ENCODE data around the gene TNFAIP2. TPM values are rescaled to one million over a fixed set of nuclear protein-coding genes. Genes with fewer than 3 reads are reported as not detected.
"Not testable (repeated sequence)": the region's sequence is repeated elsewhere in the genome, so short reads cannot be mapped to it uniquely, and the experiment has no call there.

The TNFAIP2 gene
- total RNA-seq, 1 donor from 2014 or later, result 13.3 TPM

DNA sequence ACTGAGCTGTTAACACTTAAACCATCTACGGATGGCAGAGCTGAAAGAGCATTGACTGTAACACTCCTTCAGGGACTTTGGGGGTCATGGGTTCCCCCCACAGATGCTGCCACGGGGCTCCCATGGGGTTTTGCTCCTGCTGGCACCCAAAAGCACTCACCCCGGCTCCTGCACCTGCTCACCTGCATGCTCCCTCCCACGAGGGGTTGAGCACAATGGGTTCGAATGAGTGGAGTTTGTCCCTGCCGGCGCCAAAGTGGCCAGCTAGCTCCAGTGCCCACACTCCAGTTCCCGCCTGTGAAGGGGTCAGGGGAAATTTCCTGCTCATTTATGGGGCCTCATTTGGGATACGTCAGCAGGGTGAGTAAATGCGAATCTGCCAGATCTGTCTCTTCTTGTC is 40.7 kb downstream of the TNFAIP2 start:
- Mint-ChIP-seq H3K27me3 (ENCODE audit: low read depth) (peaks cover 17% of the 10 kb centered on the region), H3K4me3 (ENCODE audit: unreplicated experiment) (no peak overlapping the region)

DNA sequence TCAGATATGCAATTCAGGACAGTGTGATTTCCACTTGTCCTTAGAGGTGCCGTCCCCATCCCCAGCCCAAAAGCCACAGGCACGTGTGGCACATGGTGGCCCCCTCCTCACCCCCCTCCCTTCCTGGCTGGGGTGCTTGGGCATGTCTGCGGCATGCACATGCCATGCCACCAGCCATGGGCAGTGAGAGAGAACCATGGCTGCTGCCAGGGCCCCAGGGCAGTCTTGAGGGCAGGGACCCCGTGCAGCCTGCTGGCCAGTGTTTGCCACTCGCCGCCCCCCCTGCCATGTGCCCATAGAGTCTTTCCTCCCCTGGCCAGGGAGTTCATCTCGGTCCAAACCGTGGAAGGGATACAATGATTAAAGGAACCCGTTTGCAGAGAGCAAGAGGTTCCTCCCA is 41.5 kb downstream of the TNFAIP2 start:
- H3K36me3 Mint-ChIP-seq (ENCODE audit: low read depth), result peaks cover 1% of the 10 kb centered on the region
- no peaks in the 10 kb centered on the region for H3K4me1 Mint-ChIP-seq (ENCODE audit: low read depth)
- H3K9me3 Mint-ChIP-seq (ENCODE audit: low read depth), result no peaks in the 10 kb centered on the region
- no peak overlapping the region for H3K27ac Mint-ChIP-seq (ENCODE audit: unreplicated experiment)
- peaks cover 11% of the 10 kb centered on the region for H3K27me3 Mint-ChIP-seq (ENCODE audit: low read depth)
- no peak overlapping the region for H3K4me3 Mint-ChIP-seq (ENCODE audit: unreplicated experiment)
- DNase-seq (ENCODE audit: low spot score), result no peak
- TF ChIP-seq, protein P1, sequence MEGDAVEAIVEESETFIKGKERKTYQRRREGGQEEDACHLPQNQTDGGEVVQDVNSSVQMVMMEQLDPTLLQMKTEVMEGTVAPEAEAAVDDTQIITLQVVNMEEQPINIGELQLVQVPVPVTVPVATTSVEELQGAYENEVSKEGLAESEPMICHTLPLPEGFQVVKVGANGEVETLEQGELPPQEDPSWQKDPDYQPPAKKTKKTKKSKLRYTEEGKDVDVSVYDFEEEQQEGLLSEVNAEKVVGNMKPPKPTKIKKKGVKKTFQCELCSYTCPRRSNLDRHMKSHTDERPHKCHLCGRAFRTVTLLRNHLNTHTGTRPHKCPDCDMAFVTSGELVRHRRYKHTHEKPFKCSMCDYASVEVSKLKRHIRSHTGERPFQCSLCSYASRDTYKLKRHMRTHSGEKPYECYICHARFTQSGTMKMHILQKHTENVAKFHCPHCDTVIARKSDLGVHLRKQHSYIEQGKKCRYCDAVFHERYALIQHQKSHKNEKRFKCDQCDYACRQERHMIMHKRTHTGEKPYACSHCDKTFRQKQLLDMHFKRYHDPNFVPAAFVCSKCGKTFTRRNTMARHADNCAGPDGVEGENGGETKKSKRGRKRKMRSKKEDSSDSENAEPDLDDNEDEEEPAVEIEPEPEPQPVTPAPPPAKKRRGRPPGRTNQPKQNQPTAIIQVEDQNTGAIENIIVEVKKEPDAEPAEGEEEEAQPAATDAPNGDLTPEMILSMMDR (IDR thresholded peaks at IDR 0.05), result no peak

More for the DNA sequence above, 40.7 kb downstream of the TNFAIP2 start:
- no peak overlapping the region for H3K27ac Mint-ChIP-seq (ENCODE audit: unreplicated experiment)
- no peaks in the 10 kb centered on the region for H3K4me1 Mint-ChIP-seq (ENCODE audit: low read depth)
- no peaks in the 10 kb centered on the region for H3K9me3 Mint-ChIP-seq (ENCODE audit: low read depth)
- TF ChIP-seq, protein P1 (IDR thresholded peaks at IDR 0.05), result no peak
- DNase-seq (ENCODE audit: low spot score), result no peak
- peaks cover 3% of the 10 kb centered on the region for H3K36me3 Mint-ChIP-seq (ENCODE audit: low read depth)

DNA sequence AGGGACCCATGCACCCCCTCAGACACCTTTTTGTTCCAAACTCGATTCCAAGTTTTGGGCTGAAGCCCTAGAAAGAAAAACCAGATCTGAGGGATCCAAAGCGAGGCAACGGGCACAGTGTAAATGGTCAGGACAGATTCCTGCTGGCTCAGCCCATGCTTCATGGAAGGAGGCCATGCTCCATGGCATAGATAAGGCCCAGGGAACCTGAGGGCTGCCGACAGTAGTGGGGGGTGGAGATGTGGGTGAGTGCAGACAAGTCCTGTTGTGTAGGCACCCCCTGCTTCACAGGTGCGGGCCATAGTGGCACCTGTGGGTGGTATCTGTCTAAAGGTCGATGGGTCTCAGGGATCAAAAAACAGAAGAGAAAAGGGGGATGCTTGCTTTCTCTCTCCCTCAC is 42.1 kb downstream of the TNFAIP2 start:
- Mint-ChIP-seq H3K27ac (ENCODE audit: unreplicated experiment) (no peak overlapping the region), H3K36me3 (ENCODE audit: low read depth) (peaks cover 5% of the 10 kb centered on the region), H3K9me3 (ENCODE audit: low read depth) (peaks cover 5% of the 10 kb centered on the region), H3K27me3 (ENCODE audit: low read depth) (peaks cover 11% of the 10 kb centered on the region), H3K4me3 (ENCODE audit: unreplicated experiment) (no peak overlapping the region), H3K4me1 (ENCODE audit: low read depth) (no peaks in the 10 kb centered on the region)
- TF ChIP-seq, protein P1 (IDR thresholded peaks at IDR 0.05), result no peak
- DNase-seq (ENCODE audit: low spot score), result no peak

DNA sequence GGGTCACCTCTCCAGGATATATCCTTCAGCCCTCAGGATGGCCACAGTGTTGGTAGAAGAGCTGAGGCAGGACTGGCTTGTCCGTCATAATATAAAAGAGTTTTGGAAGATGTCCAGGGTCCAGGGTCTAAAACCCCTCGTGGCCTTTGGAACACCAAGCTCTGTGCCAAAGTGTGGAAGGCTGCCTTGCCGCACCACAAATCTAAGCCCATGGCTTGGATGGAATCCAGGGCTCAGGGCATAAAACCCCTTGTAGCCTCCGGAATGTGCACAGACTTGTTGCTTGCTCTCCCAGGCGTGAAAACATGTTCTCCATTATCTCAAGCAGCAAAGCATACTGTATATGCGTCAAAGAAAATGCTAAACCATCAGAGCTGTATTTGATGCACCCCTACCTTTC is 46.7 kb downstream of the TNFAIP2 start:
- H3K4me1 Mint-ChIP-seq (ENCODE audit: low read depth), result no peaks in the 10 kb centered on the region
- H3K36me3 Mint-ChIP-seq (ENCODE audit: low read depth), result peaks cover 9% of the 10 kb centered on the region
- DNase-seq (ENCODE audit: low spot score), result no peak
- no peak overlapping the region for H3K4me3 Mint-ChIP-seq (ENCODE audit: unreplicated experiment)
- TF ChIP-seq, protein P1 (IDR thresholded peaks at IDR 0.05), result no peak
- H3K27ac Mint-ChIP-seq (ENCODE audit: unreplicated experiment), result no peak overlapping the region
- H3K27me3 Mint-ChIP-seq (ENCODE audit: low read depth), result peaks cover 7% of the 10 kb centered on the region
- peaks cover 32% of the 10 kb centered on the region for H3K9me3 Mint-ChIP-seq (ENCODE audit: low read depth)

DNA sequence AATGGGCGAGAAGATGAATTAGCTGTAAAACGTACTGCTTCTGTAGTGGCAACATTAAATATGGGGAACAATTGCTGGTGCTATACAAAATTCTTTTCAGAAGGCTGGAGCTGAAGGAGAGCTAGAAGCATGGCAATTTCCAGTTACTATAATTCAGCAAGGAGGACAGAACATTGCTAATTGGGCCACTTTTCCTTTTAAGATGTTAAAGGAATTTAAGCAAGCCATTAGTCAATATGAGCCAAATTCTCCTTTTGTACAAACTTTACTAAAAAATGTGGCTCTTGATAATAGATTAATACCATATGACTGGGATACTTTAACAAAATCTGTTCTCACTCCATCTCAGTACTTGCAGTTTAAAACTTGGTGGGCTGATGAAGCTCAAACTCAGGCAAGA is 47.9 kb downstream of the TNFAIP2 start:
- H3K4me1 Mint-ChIP-seq (ENCODE audit: low read depth); H3K27me3 Mint-ChIP-seq (ENCODE audit: low read depth); H3K4me3 Mint-ChIP-seq (ENCODE audit: unreplicated experiment); H3K36me3 Mint-ChIP-seq (ENCODE audit: low read depth); H3K27ac Mint-ChIP-seq (ENCODE audit: unreplicated experiment); DNase-seq (ENCODE audit: low spot score): not testable (repeated sequence)
- H3K9me3 Mint-ChIP-seq (ENCODE audit: low read depth), result peaks cover 36% of the 10 kb centered on the region

DNA sequence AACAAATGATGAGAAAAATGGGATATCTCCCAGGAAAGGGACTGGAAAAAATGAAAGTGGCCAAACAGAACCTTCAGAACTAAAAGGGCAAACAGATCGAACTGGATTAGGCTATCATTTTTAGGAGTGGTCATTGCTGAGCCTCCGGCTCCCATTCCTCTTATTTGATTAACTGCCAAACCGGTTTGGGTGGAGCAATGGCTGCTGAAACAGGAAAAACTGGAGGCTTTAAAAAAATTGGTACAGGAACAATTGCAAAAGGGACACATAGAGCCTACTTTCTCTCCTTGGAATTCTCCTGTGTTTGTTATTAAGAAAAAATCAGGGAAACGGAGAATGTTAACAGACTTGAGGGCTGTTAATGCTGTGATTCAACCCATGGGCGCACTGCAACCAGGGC is 49.7 kb downstream of the TNFAIP2 start:
- Mint-ChIP-seq H3K9me3 (ENCODE audit: low read depth) (peaks cover 36% of the 10 kb centered on the region), H3K27me3 (ENCODE audit: low read depth) (peaks cover 3% of the 10 kb centered on the region), H3K4me1 (ENCODE audit: low read depth) (no peaks in the 10 kb centered on the region), H3K4me3 (ENCODE audit: unreplicated experiment) (no peak overlapping the region), H3K36me3 (ENCODE audit: low read depth) (peaks cover 7% of the 10 kb centered on the region), H3K27ac (ENCODE audit: unreplicated experiment) (no peak overlapping the region)
- no peak for DNase-seq (ENCODE audit: low spot score)
- TF ChIP-seq, protein P1 (IDR thresholded peaks at IDR 0.05), result no peak

DNA sequence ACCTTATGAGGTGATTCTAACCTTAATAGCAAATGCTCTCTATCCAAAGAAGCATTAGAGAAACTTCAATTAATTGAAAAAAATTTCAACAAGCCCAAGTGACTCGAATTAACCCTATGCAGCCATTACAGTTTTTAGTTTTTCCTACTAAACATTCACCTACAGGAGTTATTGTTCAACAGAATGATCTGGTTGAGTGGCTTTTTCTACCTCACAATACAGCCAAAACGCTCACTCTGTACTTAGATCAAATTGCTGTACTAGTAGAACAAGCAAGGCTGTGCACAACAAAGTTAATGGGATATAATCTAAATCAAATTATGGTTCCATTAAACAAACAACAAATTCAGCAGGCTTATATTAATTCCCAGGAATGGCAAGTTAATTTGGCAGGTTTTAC is 50.6 kb downstream of the TNFAIP2 start:
- H3K4me1 Mint-ChIP-seq (ENCODE audit: low read depth); H3K27me3 Mint-ChIP-seq (ENCODE audit: low read depth); DNase-seq (ENCODE audit: low spot score); H3K27ac Mint-ChIP-seq (ENCODE audit: unreplicated experiment); H3K36me3 Mint-ChIP-seq (ENCODE audit: low read depth); H3K4me3 Mint-ChIP-seq (ENCODE audit: unreplicated experiment): not testable (repeated sequence)
- peaks cover 36% of the 10 kb centered on the region for H3K9me3 Mint-ChIP-seq (ENCODE audit: low read depth)

DNA sequence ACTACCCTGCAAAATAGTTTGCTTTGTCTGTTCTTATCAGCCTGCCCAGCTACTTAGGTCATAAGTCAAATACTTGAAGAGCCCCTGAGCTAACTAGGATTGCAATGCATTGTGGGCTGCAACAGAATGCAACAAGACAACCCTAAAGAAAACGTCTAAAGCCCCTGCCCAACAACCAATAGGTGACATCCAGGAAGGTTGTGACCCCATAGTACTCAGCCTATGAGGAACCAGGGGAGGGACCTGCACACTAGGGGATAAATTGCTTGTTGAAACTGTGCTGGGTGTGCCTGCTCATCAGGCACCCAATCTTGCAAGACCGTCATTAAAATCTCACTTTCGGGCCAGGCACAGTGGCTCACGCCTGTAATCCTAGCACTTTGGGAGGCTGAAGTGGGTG is 52.9 kb downstream of the TNFAIP2 start:
- H3K27ac Mint-ChIP-seq (ENCODE audit: unreplicated experiment); H3K4me1 Mint-ChIP-seq (ENCODE audit: low read depth); H3K4me3 Mint-ChIP-seq (ENCODE audit: unreplicated experiment): not testable (repeated sequence)

More for the DNA sequence above, 52.9 kb downstream of the TNFAIP2 start:
- H3K27me3 Mint-ChIP-seq (ENCODE audit: low read depth); DNase-seq (ENCODE audit: low spot score); H3K36me3 Mint-ChIP-seq (ENCODE audit: low read depth): not testable (repeated sequence)
- H3K9me3 Mint-ChIP-seq (ENCODE audit: low read depth), result peaks cover 23% of the 10 kb centered on the region

Data from chondrocyte (in vitro differentiated cells).